ENCODE results near the gene ZNF230.

Gene ZNF230

DNA sequence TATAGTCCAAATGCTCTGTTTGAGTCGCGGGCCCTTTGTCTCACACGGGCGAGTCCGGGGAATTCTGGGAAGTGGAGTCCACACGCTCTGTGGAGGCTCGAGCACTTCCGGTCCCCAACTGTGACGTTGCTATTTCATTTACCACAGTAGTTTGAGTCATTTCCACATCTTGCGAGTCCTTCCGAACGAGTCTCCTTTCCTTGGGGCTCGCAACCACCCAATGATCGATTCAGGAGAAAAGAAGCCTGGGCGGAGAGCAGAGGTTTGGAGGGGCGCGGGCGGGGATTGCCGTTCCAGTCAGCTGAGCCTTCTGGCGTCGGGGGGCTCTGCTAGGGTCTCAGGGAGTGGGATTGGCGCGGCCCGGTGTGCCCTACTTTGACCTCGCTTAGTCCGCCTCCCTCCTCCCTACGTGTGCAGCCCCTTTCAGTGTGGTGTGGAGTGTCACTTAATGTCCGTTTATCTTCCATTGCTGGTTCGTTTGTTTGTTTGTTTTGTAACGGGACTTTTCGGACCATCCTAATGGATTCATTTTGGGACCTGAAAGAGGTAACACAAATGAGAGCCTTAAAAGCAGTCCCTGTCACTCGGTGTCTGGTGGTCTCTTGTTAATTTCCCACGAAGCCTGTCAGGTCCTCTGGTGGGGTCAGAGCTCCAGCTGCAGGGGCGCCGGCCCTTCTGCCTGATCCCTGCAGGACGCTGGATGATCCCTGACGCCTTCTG lies 22.6 kb downstream of the ZNF230 start, which contains the start of gene ZNF222 (continued):
- TF ChIP-seq, protein P1, sequence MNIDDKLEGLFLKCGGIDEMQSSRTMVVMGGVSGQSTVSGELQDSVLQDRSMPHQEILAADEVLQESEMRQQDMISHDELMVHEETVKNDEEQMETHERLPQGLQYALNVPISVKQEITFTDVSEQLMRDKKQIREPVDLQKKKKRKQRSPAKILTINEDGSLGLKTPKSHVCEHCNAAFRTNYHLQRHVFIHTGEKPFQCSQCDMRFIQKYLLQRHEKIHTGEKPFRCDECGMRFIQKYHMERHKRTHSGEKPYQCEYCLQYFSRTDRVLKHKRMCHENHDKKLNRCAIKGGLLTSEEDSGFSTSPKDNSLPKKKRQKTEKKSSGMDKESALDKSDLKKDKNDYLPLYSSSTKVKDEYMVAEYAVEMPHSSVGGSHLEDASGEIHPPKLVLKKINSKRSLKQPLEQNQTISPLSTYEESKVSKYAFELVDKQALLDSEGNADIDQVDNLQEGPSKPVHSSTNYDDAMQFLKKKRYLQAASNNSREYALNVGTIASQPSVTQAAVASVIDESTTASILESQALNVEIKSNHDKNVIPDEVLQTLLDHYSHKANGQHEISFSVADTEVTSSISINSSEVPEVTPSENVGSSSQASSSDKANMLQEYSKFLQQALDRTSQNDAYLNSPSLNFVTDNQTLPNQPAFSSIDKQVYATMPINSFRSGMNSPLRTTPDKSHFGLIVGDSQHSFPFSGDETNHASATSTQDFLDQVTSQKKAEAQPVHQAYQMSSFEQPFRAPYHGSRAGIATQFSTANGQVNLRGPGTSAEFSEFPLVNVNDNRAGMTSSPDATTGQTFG (tag by site-specific recombination; IDR thresholded peaks at IDR 0.05; ENCODE audit: borderline replicate concordance): no peak
- TF ChIP-seq ZNF623 (tag by site-specific recombination; IDR thresholded peaks at IDR 0.05) (peak; percentile 27; the same call in 1 of the 2 replicates), HOXC10 (CRISPR knock-in tag; IDR thresholded peaks at IDR 0.05) (no peak), ZNF302 (tag by site-specific recombination; IDR thresholded peaks at IDR 0.05; ENCODE audit: low read depth) (no peak), ZNF211 (tag by site-specific recombination; IDR thresholded peaks at IDR 0.05; ENCODE audit: low read depth) (no peak), ZNF404 (tag by site-specific recombination; IDR thresholded peaks at IDR 0.05) (no peak), ZNF248 (tag by site-specific recombination; IDR thresholded peaks at IDR 0.05) (no peak), ZNF223 (tag by site-specific recombination; IDR thresholded peaks at IDR 0.05) (0 out of 2 replicates have a peak, but pooled peaks have one; percentile 40), ZNF660 (tag by site-specific recombination; IDR thresholded peaks at IDR 0.05) (no peak; the same call in none of the 2 replicates), GFI1B (tag by site-specific recombination; IDR thresholded peaks at IDR 0.05) (no peak), ZNF132 (tag by site-specific recombination; IDR thresholded peaks at IDR 0.05; ENCODE audit: borderline replicate concordance) (no peak), ZNF621 (tag by site-specific recombination; IDR thresholded peaks at IDR 0.05) (no peak), SCRT2 (tag by site-specific recombination; IDR thresholded peaks at IDR 0.05) (no peak), KLF8 (tag by site-specific recombination; IDR thresholded peaks at IDR 0.05) (no peak), ZNF423 (tag by site-specific recombination; IDR thresholded peaks at IDR 0.05) (no peak), ZNF544 (tag by site-specific recombination; IDR thresholded peaks at IDR 0.05) (no peak), ZBTB1 (tag by site-specific recombination; IDR thresholded peaks at IDR 0.05) (no peak), MEIS1 (CRISPR knock-in tag; IDR thresholded peaks at IDR 0.05; ENCODE audit: borderline replicate concordance) (no peak), ZNF214 (tag by site-specific recombination; IDR thresholded peaks at IDR 0.05; ENCODE audit: borderline replicate concordance) (no peak), ZNF596 (tag by site-specific recombination; IDR thresholded peaks at IDR 0.05) (no peak), ZNF140 (tag by site-specific recombination; IDR thresholded peaks at IDR 0.05) (no peak), ZBTB17 (tag by site-specific recombination; IDR thresholded peaks at IDR 0.05) (peak; percentile 99), ZBTB20 (tag by site-specific recombination; IDR thresholded peaks at IDR 0.05) (peak; percentile 94; the same call in 1 of the 2 replicates), ZSCAN16 (tag by site-specific recombination; IDR thresholded peaks at IDR 0.05) (no peak), ZNF558 (tag by site-specific recombination; IDR thresholded peaks at IDR 0.05) (no peak; the same call in 1 of the 2 replicates), ZBTB7A (tag by site-specific recombination; IDR thresholded peaks at IDR 0.05; ENCODE audit: low read depth) (peak; percentile 94)
- TF ChIP-seq, protein P2, sequence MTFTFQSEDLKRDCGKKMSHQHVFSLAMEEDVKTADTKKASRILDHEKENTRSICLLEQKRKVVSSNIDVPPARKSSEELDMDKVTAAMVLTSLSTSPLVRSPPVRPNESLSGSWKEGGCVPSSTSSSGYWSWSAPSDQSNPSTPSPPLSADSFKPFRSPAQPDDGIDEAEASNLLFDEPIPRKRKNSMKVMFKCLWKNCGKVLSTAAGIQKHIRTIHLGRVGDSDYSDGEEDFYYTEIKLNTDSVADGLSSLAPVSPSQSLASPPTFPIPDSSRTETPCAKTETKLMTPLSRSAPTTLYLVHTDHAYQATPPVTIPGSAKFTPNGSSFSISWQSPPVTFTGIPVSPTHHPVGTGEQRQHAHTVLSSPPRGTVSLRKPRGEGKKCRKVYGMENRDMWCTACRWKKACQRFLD (tag by site-specific recombination; IDR thresholded peaks at IDR 0.05): no peak
- TF ChIP-seq, protein P3, sequence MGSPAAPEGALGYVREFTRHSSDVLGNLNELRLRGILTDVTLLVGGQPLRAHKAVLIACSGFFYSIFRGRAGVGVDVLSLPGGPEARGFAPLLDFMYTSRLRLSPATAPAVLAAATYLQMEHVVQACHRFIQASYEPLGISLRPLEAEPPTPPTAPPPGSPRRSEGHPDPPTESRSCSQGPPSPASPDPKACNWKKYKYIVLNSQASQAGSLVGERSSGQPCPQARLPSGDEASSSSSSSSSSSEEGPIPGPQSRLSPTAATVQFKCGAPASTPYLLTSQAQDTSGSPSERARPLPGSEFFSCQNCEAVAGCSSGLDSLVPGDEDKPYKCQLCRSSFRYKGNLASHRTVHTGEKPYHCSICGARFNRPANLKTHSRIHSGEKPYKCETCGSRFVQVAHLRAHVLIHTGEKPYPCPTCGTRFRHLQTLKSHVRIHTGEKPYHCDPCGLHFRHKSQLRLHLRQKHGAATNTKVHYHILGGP (tag by site-specific recombination; IDR thresholded peaks at IDR 0.05): no peak
- TF ChIP-seq, protein P4, sequence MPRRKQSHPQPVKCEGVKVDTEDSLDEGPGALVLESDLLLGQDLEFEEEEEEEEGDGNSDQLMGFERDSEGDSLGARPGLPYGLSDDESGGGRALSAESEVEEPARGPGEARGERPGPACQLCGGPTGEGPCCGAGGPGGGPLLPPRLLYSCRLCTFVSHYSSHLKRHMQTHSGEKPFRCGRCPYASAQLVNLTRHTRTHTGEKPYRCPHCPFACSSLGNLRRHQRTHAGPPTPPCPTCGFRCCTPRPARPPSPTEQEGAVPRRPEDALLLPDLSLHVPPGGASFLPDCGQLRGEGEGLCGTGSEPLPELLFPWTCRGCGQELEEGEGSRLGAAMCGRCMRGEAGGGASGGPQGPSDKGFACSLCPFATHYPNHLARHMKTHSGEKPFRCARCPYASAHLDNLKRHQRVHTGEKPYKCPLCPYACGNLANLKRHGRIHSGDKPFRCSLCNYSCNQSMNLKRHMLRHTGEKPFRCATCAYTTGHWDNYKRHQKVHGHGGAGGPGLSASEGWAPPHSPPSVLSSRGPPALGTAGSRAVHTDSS (tag by site-specific recombination; IDR thresholded peaks at IDR 0.05): no peak
- TF ChIP-seq, protein P5, sequence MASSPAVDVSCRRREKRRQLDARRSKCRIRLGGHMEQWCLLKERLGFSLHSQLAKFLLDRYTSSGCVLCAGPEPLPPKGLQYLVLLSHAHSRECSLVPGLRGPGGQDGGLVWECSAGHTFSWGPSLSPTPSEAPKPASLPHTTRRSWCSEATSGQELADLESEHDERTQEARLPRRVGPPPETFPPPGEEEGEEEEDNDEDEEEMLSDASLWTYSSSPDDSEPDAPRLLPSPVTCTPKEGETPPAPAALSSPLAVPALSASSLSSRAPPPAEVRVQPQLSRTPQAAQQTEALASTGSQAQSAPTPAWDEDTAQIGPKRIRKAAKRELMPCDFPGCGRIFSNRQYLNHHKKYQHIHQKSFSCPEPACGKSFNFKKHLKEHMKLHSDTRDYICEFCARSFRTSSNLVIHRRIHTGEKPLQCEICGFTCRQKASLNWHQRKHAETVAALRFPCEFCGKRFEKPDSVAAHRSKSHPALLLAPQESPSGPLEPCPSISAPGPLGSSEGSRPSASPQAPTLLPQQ (tag by site-specific recombination; IDR thresholded peaks at IDR 0.05): peak; percentile 44
- TF ChIP-seq, protein P6, sequence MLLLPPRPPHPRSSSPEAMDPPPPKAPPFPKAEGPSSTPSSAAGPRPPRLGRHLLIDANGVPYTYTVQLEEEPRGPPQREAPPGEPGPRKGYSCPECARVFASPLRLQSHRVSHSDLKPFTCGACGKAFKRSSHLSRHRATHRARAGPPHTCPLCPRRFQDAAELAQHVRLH (tag by site-specific recombination; IDR thresholded peaks at IDR 0.05): peak; percentile 92
- TF ChIP-seq, protein P7, sequence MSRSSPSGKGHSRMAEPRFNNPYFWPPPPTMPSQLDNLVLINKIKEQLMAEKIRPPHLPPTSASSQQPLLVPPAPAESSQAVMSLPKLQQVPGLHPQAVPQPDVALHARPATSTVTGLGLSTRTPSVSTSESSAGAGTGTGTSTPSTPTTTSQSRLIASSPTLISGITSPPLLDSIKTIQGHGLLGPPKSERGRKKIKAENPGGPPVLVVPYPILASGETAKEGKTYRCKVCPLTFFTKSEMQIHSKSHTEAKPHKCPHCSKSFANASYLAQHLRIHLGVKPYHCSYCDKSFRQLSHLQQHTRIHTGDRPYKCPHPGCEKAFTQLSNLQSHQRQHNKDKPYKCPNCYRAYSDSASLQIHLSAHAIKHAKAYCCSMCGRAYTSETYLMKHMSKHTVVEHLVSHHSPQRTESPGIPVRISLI (tag by site-specific recombination; IDR thresholded peaks at IDR 0.05): no peak
